ENCODE results near the gene HSPA1L.

- no peak for TF ChIP-seq CTCF (IDR thresholded peaks at IDR 0.05)
- no peak for TF ChIP-seq POLR2A (IDR thresholded peaks at IDR 0.05)
Measured at GRCh38 chr6:31765910-31766794, 48.9 kb downstream of the HSPA1L start.

Data from lower leg skin (tissue), 3 donors.